ENCODE measurements around the gene C12orf75.

DNA sequence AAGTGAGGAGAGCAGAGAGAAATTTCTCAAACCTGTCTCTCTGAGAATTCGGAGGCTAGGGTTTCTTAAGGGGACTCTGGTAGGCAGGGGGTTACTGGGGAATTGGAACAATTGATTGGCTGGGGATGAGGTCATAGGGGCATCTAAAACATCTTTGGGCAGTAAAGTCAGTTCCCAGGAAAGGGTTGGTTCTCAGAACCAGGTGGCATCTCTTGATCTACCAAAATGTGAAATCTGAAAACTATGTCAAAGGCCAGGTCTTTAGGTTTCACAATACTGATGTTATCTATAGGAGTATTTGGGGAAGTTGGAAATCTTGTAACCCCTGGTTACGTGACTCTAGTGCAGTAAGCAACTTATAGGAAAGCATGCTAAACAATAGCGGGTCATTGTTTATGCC is 6.9 kb downstream of the C12orf75 start:
- no peak for TF ChIP-seq FOXP2 (optimal IDR thresholded peaks at IDR 0.05; ENCODE audit: borderline replicate concordance, extremely low read depth, extremely low read length, insufficient read depth)
- TF ChIP-seq, protein P1, sequence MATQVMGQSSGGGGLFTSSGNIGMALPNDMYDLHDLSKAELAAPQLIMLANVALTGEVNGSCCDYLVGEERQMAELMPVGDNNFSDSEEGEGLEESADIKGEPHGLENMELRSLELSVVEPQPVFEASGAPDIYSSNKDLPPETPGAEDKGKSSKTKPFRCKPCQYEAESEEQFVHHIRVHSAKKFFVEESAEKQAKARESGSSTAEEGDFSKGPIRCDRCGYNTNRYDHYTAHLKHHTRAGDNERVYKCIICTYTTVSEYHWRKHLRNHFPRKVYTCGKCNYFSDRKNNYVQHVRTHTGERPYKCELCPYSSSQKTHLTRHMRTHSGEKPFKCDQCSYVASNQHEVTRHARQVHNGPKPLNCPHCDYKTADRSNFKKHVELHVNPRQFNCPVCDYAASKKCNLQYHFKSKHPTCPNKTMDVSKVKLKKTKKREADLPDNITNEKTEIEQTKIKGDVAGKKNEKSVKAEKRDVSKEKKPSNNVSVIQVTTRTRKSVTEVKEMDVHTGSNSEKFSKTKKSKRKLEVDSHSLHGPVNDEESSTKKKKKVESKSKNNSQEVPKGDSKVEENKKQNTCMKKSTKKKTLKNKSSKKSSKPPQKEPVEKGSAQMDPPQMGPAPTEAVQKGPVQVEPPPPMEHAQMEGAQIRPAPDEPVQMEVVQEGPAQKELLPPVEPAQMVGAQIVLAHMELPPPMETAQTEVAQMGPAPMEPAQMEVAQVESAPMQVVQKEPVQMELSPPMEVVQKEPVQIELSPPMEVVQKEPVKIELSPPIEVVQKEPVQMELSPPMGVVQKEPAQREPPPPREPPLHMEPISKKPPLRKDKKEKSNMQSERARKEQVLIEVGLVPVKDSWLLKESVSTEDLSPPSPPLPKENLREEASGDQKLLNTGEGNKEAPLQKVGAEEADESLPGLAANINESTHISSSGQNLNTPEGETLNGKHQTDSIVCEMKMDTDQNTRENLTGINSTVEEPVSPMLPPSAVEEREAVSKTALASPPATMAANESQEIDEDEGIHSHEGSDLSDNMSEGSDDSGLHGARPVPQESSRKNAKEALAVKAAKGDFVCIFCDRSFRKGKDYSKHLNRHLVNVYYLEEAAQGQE (IDR thresholded peaks at IDR 0.05; ENCODE audit: insufficient read depth in 1 of 2, low read depth in 2 of 2, low read length in 2 of 2), result no peak
- no peak for TF ChIP-seq POLR2AphosphoS5 (IDR thresholded peaks at IDR 0.05; ENCODE audit: low read depth, low read length)
- TF ChIP-seq TAF1 (IDR thresholded peaks at IDR 0.05; ENCODE audit: borderline replicate concordance, insufficient read depth, low read length), result no peak

Measured in PFSK-1 (cell line).